Measurements from ENCODE around the gene AP3S2.

The AP3S2 gene

DNA sequence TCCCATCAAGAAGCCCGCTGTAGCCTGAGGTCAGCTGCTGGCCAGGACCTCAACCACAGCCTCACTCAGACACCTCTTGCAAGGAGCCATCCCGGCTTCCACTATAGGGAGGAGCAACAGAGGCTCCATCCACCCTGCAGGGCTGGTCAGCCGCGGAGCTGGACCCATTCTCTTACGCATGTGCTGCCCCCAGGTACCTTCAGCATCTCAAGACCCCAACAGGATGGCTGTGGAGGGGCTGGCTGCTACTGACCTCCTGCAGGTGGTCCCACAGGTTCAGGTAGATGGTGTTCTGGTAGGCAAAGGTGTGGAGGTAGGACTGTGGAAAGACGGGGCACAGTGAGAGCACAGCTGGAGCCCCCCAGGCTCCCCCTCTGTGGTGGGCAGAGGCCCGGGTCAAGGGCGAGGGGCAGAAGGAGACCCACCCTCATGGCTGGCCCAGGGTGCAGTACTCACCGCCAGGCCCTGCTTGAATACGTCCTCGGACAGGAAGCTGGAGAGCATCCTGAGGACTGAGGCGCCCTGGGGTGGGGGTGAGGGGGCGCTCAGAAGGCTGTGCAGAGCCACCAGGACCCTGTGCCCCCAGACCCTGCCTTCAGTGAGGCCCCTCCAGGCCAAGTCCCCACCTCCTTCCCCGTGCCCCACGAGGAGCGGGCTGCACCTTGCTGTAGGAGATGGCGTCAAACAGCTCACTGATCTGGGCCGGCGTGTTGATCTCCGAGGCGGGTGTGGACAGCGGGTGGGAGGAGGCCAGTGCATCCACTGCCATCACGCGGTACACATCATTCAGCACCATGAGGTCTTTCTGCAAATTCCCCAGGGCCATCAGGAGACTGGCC lies 90.6 kb downstream of the AP3S2 start:
- Histone ChIP-seq H3K36me3 (ENCODE audit: insufficient read depth, low read length) (no peaks in the 10 kb centered on the region), H3K27me3 (ENCODE audit: insufficient read depth, low read length, poor library complexity) (no peaks in the 10 kb centered on the region), H3K4me3 (ENCODE audit: low read depth in 1 of 2, low read length in 2 of 2) (no peak overlapping the region), H3K4me1 (ENCODE audit: insufficient read depth, low read length) (no peaks in the 10 kb centered on the region), H3K79me2 (ENCODE audit: insufficient read depth, low read length) (no peaks in the 10 kb centered on the region), H3K9me3 (ENCODE audit: insufficient read depth, low read length, severe bottlenecking) (no peaks in the 10 kb centered on the region), H4K20me1 (ENCODE audit: insufficient read depth, low read length) (no peaks in the 10 kb centered on the region), H3K27ac (ENCODE audit: low read length) (no peak overlapping the region), H3K9ac (ENCODE audit: low read depth, low read length) (no peak overlapping the region), H3K4me2 (ENCODE audit: insufficient read depth, low read length) (no peak overlapping the region), H2AFZ (ENCODE audit: low read depth, low read length) (no peak overlapping the region)
- DNase-seq (no peak), ATAC-seq (ENCODE audit: insufficient read depth, low read depth) (no peak)
- TF ChIP-seq EZH2 (IDR thresholded peaks at IDR 0.05; ENCODE audit: borderline replicate concordance, low read depth, low read length, severe bottlenecking) = no peak
- TF ChIP-seq, protein P1, sequence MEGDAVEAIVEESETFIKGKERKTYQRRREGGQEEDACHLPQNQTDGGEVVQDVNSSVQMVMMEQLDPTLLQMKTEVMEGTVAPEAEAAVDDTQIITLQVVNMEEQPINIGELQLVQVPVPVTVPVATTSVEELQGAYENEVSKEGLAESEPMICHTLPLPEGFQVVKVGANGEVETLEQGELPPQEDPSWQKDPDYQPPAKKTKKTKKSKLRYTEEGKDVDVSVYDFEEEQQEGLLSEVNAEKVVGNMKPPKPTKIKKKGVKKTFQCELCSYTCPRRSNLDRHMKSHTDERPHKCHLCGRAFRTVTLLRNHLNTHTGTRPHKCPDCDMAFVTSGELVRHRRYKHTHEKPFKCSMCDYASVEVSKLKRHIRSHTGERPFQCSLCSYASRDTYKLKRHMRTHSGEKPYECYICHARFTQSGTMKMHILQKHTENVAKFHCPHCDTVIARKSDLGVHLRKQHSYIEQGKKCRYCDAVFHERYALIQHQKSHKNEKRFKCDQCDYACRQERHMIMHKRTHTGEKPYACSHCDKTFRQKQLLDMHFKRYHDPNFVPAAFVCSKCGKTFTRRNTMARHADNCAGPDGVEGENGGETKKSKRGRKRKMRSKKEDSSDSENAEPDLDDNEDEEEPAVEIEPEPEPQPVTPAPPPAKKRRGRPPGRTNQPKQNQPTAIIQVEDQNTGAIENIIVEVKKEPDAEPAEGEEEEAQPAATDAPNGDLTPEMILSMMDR (IDR thresholded peaks at IDR 0.05; ENCODE audit: borderline replicate concordance, extremely low read depth, low read length, poor library complexity, severe bottlenecking) = no peak

DNA sequence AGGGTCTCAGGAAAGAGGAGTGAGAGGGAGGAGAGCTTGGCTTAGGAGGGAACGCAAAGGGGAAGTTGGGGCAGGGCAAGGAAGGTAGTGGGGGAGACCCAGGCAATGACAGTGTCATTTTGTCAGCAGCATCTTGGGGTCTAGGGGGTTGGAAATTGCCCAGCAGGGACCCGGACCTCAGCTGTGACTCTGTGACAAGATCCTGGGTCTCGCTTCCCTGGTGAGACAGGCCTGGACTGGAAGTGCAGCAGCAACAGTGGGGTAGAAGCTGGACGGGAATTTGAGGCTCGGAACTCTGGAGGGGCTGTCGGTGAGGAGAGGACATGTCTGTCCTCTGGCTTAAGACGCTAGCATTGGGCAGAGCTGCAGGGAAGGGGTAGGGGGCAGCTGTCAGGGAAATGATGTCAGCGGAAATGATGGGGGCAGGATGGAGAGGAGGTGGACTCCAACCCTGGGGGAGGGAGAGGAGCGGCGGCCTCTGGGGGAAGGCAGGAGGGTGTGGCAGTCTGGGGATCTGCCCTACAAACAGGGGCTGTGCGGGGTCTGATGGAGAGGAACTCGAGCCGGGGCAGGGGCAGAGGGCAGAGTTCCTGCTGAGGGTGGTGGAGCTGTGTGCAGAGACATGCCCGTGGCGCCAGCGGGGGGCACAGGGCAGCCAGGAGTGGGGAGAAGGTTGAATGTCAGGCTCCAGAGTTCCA lies 91.4 kb downstream of the AP3S2 start:
- no peaks in the 10 kb centered on the region for H3K36me3 ChIP-seq (ENCODE audit: insufficient read depth, low read length)
- H3K4me1 ChIP-seq (ENCODE audit: insufficient read depth, low read length) = no peaks in the 10 kb centered on the region
- TF ChIP-seq EZH2 (IDR thresholded peaks at IDR 0.05; ENCODE audit: borderline replicate concordance, low read depth, low read length, severe bottlenecking) = no peak
- TF ChIP-seq, protein P1 (IDR thresholded peaks at IDR 0.05; ENCODE audit: borderline replicate concordance, extremely low read depth, low read length, poor library complexity, severe bottlenecking) = no peak
- H3K4me3 ChIP-seq (ENCODE audit: low read depth in 1 of 2, low read length in 2 of 2) = no peak overlapping the region
- no peak overlapping the region for H2AFZ ChIP-seq (ENCODE audit: low read depth, low read length)
- no peaks in the 10 kb centered on the region for H4K20me1 ChIP-seq (ENCODE audit: insufficient read depth, low read length)
- no peaks in the 10 kb centered on the region for H3K79me2 ChIP-seq (ENCODE audit: insufficient read depth, low read length)
- H3K27me3 ChIP-seq (ENCODE audit: insufficient read depth, low read length, poor library complexity) = no peaks in the 10 kb centered on the region
- ATAC-seq (ENCODE audit: insufficient read depth, low read depth) (no peak), DNase-seq (no peak)
- no peaks in the 10 kb centered on the region for H3K9me3 ChIP-seq (ENCODE audit: insufficient read depth, low read length, severe bottlenecking)
- no peak overlapping the region for H3K4me2 ChIP-seq (ENCODE audit: insufficient read depth, low read length)
- no peak overlapping the region for H3K27ac ChIP-seq (ENCODE audit: low read length)
- no peak overlapping the region for H3K9ac ChIP-seq (ENCODE audit: low read depth, low read length)

DNA sequence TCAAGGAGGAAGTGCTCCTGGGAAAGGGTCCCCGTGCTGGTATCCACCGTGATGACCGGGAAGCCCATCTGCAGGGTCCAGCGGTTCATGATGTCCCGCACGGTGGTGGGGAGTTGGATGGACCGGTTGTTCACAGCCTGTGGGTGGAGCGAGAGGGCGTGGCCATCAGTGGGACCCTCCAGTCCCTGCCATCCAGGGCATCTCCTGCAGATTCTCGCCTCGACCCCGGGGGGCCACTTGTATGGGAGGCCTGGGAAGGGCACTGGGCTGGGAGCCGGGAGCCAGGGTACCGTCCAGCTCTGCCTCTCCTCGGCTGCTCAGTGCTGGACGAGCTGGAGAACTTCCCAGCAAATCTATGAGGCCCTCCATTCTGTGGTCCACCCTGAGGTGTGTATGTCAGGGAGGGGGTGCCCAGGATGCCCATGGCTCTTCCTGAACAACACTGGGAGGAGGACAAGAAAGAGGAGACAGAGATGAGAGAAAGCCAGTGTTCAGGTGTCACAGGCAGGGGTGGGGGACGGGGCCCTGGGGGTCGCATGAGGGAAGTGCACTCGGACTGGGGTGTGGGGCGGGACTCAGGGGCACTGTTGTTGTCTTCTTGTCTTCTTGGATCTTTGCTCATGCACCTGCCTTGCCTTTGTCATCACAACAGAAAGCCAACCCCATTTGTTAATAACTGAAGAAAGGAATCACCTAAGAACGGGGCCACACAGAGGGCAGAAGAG lies 92.2 kb downstream of the AP3S2 start:
- ATAC-seq (ENCODE audit: insufficient read depth, low read depth) (no peak), DNase-seq (no peak)
- H4K20me1 ChIP-seq (ENCODE audit: insufficient read depth, low read length) = no peaks in the 10 kb centered on the region
- H3K4me2 ChIP-seq (ENCODE audit: insufficient read depth, low read length) = no peak overlapping the region
- TF ChIP-seq, protein P1 (IDR thresholded peaks at IDR 0.05; ENCODE audit: borderline replicate concordance, extremely low read depth, low read length, poor library complexity, severe bottlenecking) = no peak
- TF ChIP-seq EZH2 (IDR thresholded peaks at IDR 0.05; ENCODE audit: borderline replicate concordance, low read depth, low read length, severe bottlenecking) = no peak
- no peak overlapping the region for H3K4me3 ChIP-seq (ENCODE audit: low read depth in 1 of 2, low read length in 2 of 2)
- no peaks in the 10 kb centered on the region for H3K4me1 ChIP-seq (ENCODE audit: insufficient read depth, low read length)
- no peaks in the 10 kb centered on the region for H3K79me2 ChIP-seq (ENCODE audit: insufficient read depth, low read length)
- no peak overlapping the region for H3K27ac ChIP-seq (ENCODE audit: low read length)
- H2AFZ ChIP-seq (ENCODE audit: low read depth, low read length) = no peak overlapping the region
- H3K27me3 ChIP-seq (ENCODE audit: insufficient read depth, low read length, poor library complexity) = no peaks in the 10 kb centered on the region
- no peaks in the 10 kb centered on the region for H3K36me3 ChIP-seq (ENCODE audit: insufficient read depth, low read length)
- no peak overlapping the region for H3K9ac ChIP-seq (ENCODE audit: low read depth, low read length)
- H3K9me3 ChIP-seq (ENCODE audit: insufficient read depth, low read length, severe bottlenecking) = no peaks in the 10 kb centered on the region
